ENCODE data around the gene ESRRA. TPM values are rescaled to one million over a fixed set of nuclear protein-coding genes. Genes with fewer than 3 reads are reported as not detected.

ESRRA gene
- 60.7 and 66.5 TPM in 2 replicates for total RNA-seq (2014; rRNA removed; shearing (Covaris generic))

GRCh38 chr11:64305075-64305690 lies at the start of gene ESRRA:
Gene ESRRA, plus strand, starts transcription at chr11:64305524. Its CDS starts 1,656 bp downstream, at chr11:64307180.

GRCh38 chr11:64284048-64284961 lies 21.0 kb upstream of the ESRRA start, which contains the start of gene BAD:
Gene BAD, minus strand, starts transcription at chr11:64284665. Its CDS starts 297 bp downstream, at chr11:64284368.

GRCh38 chr11:64284962-64285884 lies 20.1 kb upstream of the ESRRA start, which contains the start of gene GPR137:
Gene GPR137, plus strand, starts transcription at chr11:64285848. Its CDS starts 677 bp downstream, at chr11:64286525.

GRCh38 chr11:64291262-64291751 lies 14.0 kb upstream of the ESRRA start, which contains the start of gene KCNK4:
Gene KCNK4, plus strand, starts transcription at chr11:64291302. Its CDS starts 1,717 bp downstream, at chr11:64293019.

GRCh38 chr11:64299847-64300648 lies 5.3 kb upstream of the ESRRA start, which contains the start of gene CATSPERZ:
Gene CATSPERZ, plus strand, starts transcription at chr11:64300358. Its CDS starts 53 bp downstream, at chr11:64300411.

GRCh38 chr11:64317325-64317960 lies 12.1 kb downstream of the ESRRA start, which contains the start of gene TRMT112:
Gene TRMT112, minus strand, starts transcription at chr11:64317559. Its CDS starts 33 bp downstream, at chr11:64317526.

GRCh38 chr11:64317961-64318765 lies 12.8 kb downstream of the ESRRA start, which contains the start of gene PRDX5:
Gene PRDX5, plus strand, starts transcription at chr11:64318121. Its CDS starts 95 bp downstream, at chr11:64318216.

GRCh38 chr11:64339754-64340408 lies 34.6 kb downstream of the ESRRA start, which contains the start of gene CCDC88B:
Gene CCDC88B, plus strand, starts transcription at chr11:64340204. Its CDS starts 63 bp downstream, at chr11:64340267.

GRCh38 chr11:64358907-64359711 lies 53.8 kb downstream of the ESRRA start, which contains the start of gene RPS6KA4:
Gene RPS6KA4, plus strand, starts transcription at chr11:64359162. Its CDS starts 74 bp downstream, at chr11:64359236.

Small RNAs within 50 kb of the gene (small RNA-seq; reads per million reads assigned to genes)
- gene MIR7155 = not detected
- gene RF00019 = not detected

Other genes starting within 250 kb of the ESRRA start
- 97.2 and 109 TPM in 2 replicates for gene MACROD1, start 139.4 kb upstream of the ESRRA start, total RNA-seq (2014; rRNA removed; shearing (Covaris generic))
- 311 and 341 TPM in 2 replicates for gene STIP1, start 119.4 kb upstream of the ESRRA start, total RNA-seq (2014; rRNA removed; shearing (Covaris generic))
- gene FERMT3, start 98.8 kb upstream of the ESRRA start, total RNA-seq (2014; rRNA removed; shearing (Covaris generic)) = 1.3 and 1.9 TPM in 2 replicates
- gene TRPT1, start 79.3 kb upstream of the ESRRA start, total RNA-seq (2014; rRNA removed; shearing (Covaris generic)) = 56.2 and 74.4 TPM in 2 replicates
- 69.5 and 70.7 TPM in 2 replicates for gene NUDT22, start 79.2 kb upstream of the ESRRA start, total RNA-seq (2014; rRNA removed; shearing (Covaris generic))
- gene DNAJC4, start 75.0 kb upstream of the ESRRA start, total RNA-seq (2014; rRNA removed; shearing (Covaris generic)) = 16.8 and 23.4 TPM in 2 replicates
- 30.6 and 44.7 TPM in 2 replicates for gene VEGFB, start 70.9 kb upstream of the ESRRA start, total RNA-seq (2014; rRNA removed; shearing (Covaris generic))
- 144 and 182 TPM in 2 replicates for gene FKBP2, start 64.4 kb upstream of the ESRRA start, total RNA-seq (2014; rRNA removed; shearing (Covaris generic))
- 650 and 685 TPM in 2 replicates for gene PPP1R14B, start 58.6 kb upstream of the ESRRA start, total RNA-seq (2014; rRNA removed; shearing (Covaris generic))
- 39.2 and 44.9 TPM in 2 replicates for gene PLCB3, start 54.0 kb upstream of the ESRRA start, total RNA-seq (2014; rRNA removed; shearing (Covaris generic))
- gene BAD, start 20.9 kb upstream of the ESRRA start, total RNA-seq (2014; rRNA removed; shearing (Covaris generic)) = 99.6 and 101 TPM in 2 replicates
- gene GPR137, start 19.7 kb upstream of the ESRRA start, total RNA-seq (2014; rRNA removed; shearing (Covaris generic)) = 27.5 and 30.3 TPM in 2 replicates
- gene KCNK4, start 14.2 kb upstream of the ESRRA start, total RNA-seq (2014; rRNA removed; shearing (Covaris generic)) = 0.61 and 0.68 TPM in 2 replicates
- gene CATSPERZ, start 5.2 kb upstream of the ESRRA start, total RNA-seq (2014; rRNA removed; shearing (Covaris generic)) = 1.9 and 3.7 TPM in 2 replicates
- 811 and 881 TPM in 2 replicates for gene TRMT112, start 12.0 kb downstream of the ESRRA start, total RNA-seq (2014; rRNA removed; shearing (Covaris generic))
- 418 and 488 TPM in 2 replicates for gene PRDX5, start 12.6 kb downstream of the ESRRA start, total RNA-seq (2014; rRNA removed; shearing (Covaris generic))
- gene CCDC88B, start 34.7 kb downstream of the ESRRA start, total RNA-seq (2014; rRNA removed; shearing (Covaris generic)) = 4.1 and 5.9 TPM in 2 replicates
- 32.4 and 37.5 TPM in 2 replicates for gene RPS6KA4, start 53.6 kb downstream of the ESRRA start, total RNA-seq (2014; rRNA removed; shearing (Covaris generic))

All from A375 (cell line).